Tibial artery (tissue), 4 donors: Measurements from ENCODE around the gene GLG1.

Experiments used
- DNase-seq, 2 donors: peaks; one replicate each; pipeline ENCODE4 v3.0.0-alpha.2; 2019
- H3K27ac ChIP-seq, 2 donors: fragments of 200-600 bp; sonication (generic) in 1 of 2; 1 replicate in 1 of 2; 2 replicates in 1 of 2; pipeline ENCODE4 v1.5.1; 2018 to 2019; ENCODE audit warnings: mild to moderate bottlenecking in 1 of 2
- H3K27me3 ChIP-seq, 2 donors: fragments of 200-600 bp; sonication (generic) in 1 of 2; one replicate each; pipeline versions ENCODE4 v1.5.1 to v1.6.0; 2016 to 2019
- H3K36me3 ChIP-seq, 3 donors: fragments of 200-600 bp; sonication (generic) in 2 of 3; one replicate each; pipeline ENCODE4 v1.5.1; 2016 to 2019; ENCODE audit warnings: mild to moderate bottlenecking in 2 of 3
- H3K4me1 ChIP-seq, 4 donors: fragments of 200-600 bp; sonication (generic) in 2 of 4; 1 replicate in 3 of 4; 2 replicates in 1 of 4; pipeline ENCODE4 v1.5.1; 2016 to 2019
- H3K4me3 ChIP-seq, 2 donors: fragments of 200-600 bp; sonication (generic) in 1 of 2; 1 replicate in 1 of 2; 2 replicates in 1 of 2; pipeline ENCODE4 v1.5.1; 2018 to 2019; ENCODE audit warnings: mild to moderate bottlenecking in 2 of 2
- H3K9me3 ChIP-seq, 3 donors: fragments of 200-600 bp; sonication (generic) in 1 of 3; one replicate each; pipeline ENCODE4 v1.5.1; 2016 to 2019
- CTCF ChIP-seq, 2 experiments: fragments of 200-600 bp in 1 of 2; fragments of 450-650 bp in 1 of 2; IDR thresholded peaks; one replicate each; pipeline ENCODE4 v1.5.1; 2017 to 2019; ENCODE audit warnings: antibody characterized with exemption in 2 of 2, mild to moderate bottlenecking in 1 of 2, moderate library complexity in 1 of 2
- intact Hi-C: fragments of 100-400 bp; cut with DNase I; formaldehyde crosslinking; loops from one replicate; pipeline ENCODE4 v1.15.0; 2023; ENCODE audit warnings: low total_unique reads

Gene GLG1

GRCh38 chr16:74564451-74564984 lies 42.4 kb downstream of the GLG1 start:
- intact Hi-C loops, result no loop called here
- no peaks in the 10 kb centered on the region for H3K27me3 ChIP-seq
- no peak for TF ChIP-seq CTCF (IDR thresholded peaks at IDR 0.05)
- no peak overlapping the region for H3K4me3 ChIP-seq
- peaks cover 0 to 22% (median 5%) of the 10 kb centered on the region in 4 donors for H3K4me1 ChIP-seq
- no peaks in the 10 kb centered on the region for H3K36me3 ChIP-seq
- H3K9me3 ChIP-seq, result no peaks in the 10 kb centered on the region
- no peak for DNase-seq
- no peak overlapping the region for H3K27ac ChIP-seq

- Histone ChIP-seq H3K27me3 (no peaks in the 10 kb centered on the region), H3K9me3 (no peaks in the 10 kb centered on the region), H3K27ac (no peak overlapping the region), H3K4me3 (no peak overlapping the region), H3K36me3 (no peaks in the 10 kb centered on the region), H3K4me1 (peaks cover 0 to 22% (median 4%) of the 10 kb centered on the region in 4 donors)
- DNase-seq, result peak in 1 of 2 donors; percentile 42
- no peak for TF ChIP-seq CTCF (IDR thresholded peaks at IDR 0.05)
- intact Hi-C loops, result no loop called here
Observed at GRCh38 chr16:74563828-74564263, 43.1 kb downstream of the GLG1 start.

DNA sequence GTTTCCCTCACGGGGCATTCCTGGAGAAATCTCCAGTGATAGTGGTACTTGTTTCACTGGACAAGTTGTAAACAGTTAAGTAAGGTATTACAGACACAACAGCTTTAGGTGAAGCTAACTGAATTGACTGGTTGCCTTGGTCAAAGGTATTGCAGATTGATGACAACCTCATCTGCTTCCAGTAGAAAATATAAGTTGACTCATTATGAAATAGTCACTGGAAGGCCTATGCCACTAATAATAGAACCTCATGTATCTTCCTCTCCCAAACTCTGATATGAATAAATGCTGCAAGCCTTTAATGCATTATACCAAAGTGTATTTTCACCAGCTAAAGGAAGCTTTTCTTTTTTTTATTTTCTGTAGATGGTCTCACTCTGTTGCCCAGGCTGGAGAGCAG lies 44.8 kb downstream of the GLG1 start:
- no peak for DNase-seq
- no peak for TF ChIP-seq CTCF (IDR thresholded peaks at IDR 0.05)
- no peaks in the 10 kb centered on the region for H3K36me3 ChIP-seq
- H3K27me3 ChIP-seq, result no peaks in the 10 kb centered on the region
- H3K9me3 ChIP-seq, result no peaks in the 10 kb centered on the region
- intact Hi-C loops, result no loop called here
- peaks cover 0 to 18% (median 4%) of the 10 kb centered on the region in 4 donors for H3K4me1 ChIP-seq
- no peak overlapping the region for H3K4me3 ChIP-seq
- no peak overlapping the region for H3K27ac ChIP-seq

GRCh38 chr16:74561626-74562025 lies 45.3 kb downstream of the GLG1 start:
- Histone ChIP-seq H3K27ac (no peak overlapping the region), H3K9me3 (no peaks in the 10 kb centered on the region), H3K27me3 (no peaks in the 10 kb centered on the region), H3K4me1 (peaks cover 0 to 17% (median 3%) of the 10 kb centered on the region in 4 donors), H3K4me3 (no peak overlapping the region), H3K36me3 (no peaks in the 10 kb centered on the region)
- TF ChIP-seq CTCF (IDR thresholded peaks at IDR 0.05), result no peak
- DNase-seq, result no peak
- intact Hi-C loops, result no loop called here

DNA sequence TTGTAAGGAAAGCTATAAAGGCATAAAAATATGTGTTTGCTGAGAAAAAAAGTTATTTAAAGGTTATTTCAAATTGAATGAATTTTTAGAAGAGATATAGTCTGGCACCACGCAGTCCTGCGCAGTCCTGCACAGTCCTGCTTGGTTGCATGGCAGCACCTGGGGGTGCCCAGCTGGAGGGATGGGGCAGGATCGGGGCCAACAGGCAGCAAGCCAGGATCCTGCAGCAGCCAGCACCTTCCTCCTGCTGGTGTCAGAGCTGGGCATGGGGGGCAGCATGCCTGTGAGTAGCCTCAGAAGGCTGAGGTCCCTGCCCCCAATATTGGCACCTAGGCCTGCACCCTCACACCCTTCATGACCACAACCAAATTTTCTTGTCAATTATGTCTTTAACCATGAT lies 46.0 kb downstream of the GLG1 start:
- intact Hi-C loops, result no loop called here
- no peak for DNase-seq
- no peak overlapping the region for H3K27ac ChIP-seq
- TF ChIP-seq CTCF (IDR thresholded peaks at IDR 0.05), result no peak
- no peaks in the 10 kb centered on the region for H3K27me3 ChIP-seq
- H3K9me3 ChIP-seq, result no peaks in the 10 kb centered on the region
- no peaks in the 10 kb centered on the region for H3K36me3 ChIP-seq
- peaks cover 0 to 10% (median 1%) of the 10 kb centered on the region in 4 donors for H3K4me1 ChIP-seq
- no peak overlapping the region for H3K4me3 ChIP-seq

- intact Hi-C loops, result no loop called here
- Histone ChIP-seq H3K27me3 (no peaks in the 10 kb centered on the region), H3K4me1 (peaks cover 0 to 2% (median under 1%) of the 10 kb centered on the region in 4 donors), H3K27ac (no peak overlapping the region), H3K36me3 (no peaks in the 10 kb centered on the region), H3K4me3 (no peak overlapping the region), H3K9me3 (no peaks in the 10 kb centered on the region)
- TF ChIP-seq CTCF (IDR thresholded peaks at IDR 0.05), result no peak
- no peak for DNase-seq
Observed at GRCh38 chr16:74558873-74559272, 48.0 kb downstream of the GLG1 start.
